ENCODE measurements around the gene FAM236B.
"Not testable (repeated sequence)": the region's sequence is repeated elsewhere in the genome, so short reads cannot be mapped to it uniquely, and the experiment has no call there.

Gene FAM236B

GRCh38 chrX:72782560-72782959 lies at the start of gene FAM236B:
FAM236B (minus strand) TSS chrX:72782660; CDS start chrX:72782560, 100 bp downstream.
- DNase-seq (ENCODE audit: low spot score), result not testable (repeated sequence)

- not testable (repeated sequence) for DNase-seq (ENCODE audit: low spot score)
Measured at GRCh38 chrX:72830701-72831100, 48.2 kb upstream of the FAM236B start.

DNA sequence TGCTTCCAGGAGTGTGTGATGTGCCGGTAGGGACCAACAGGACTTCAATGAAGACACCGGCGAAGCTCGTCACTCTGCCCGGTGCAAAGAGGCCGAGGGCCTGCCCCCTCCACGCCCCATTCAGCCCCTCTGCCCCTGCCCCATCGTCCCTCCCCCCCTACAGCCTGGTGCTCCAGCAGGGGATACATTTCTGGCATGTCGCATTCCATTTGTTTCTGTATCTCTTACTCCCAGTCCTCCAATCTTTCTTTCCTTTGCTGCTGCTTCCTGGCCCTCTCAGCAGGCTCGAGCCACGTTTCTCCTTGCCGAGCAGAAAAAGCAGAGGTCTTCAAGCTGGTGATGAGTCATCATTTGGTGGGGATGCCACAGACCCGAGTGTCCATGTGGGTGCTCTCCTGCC lies 25.6 kb upstream of the FAM236B start, which contains the start of gene FAM236D:
Gene FAM236D (minus strand): TSS at position 101 of the 400 bp plus-strand sequence. CDS start 100 bp downstream, at position 1.
- not testable (repeated sequence) for DNase-seq (ENCODE audit: low spot score)

DNA sequence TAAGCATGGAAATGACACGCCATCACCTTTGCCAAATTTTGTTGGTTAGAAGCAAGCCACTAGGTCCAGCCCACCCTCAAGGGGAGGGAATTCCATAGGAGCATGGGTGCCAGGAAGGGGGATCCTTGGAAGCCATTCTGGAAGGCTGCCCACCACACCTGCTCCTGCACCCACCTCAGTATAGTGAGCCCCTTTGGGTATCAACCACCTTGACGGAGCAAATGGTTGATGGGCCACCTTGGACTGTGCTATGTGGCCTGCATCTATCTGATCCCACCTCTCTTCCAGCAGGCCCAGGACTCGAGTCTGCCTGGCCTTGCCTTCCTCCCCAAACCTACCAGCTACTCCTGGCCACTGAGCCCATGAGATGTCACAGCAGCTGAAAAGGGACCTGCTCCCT lies 7.9 kb upstream of the FAM236B start:
- not testable (repeated sequence) for DNase-seq (ENCODE audit: low spot score)

DNA sequence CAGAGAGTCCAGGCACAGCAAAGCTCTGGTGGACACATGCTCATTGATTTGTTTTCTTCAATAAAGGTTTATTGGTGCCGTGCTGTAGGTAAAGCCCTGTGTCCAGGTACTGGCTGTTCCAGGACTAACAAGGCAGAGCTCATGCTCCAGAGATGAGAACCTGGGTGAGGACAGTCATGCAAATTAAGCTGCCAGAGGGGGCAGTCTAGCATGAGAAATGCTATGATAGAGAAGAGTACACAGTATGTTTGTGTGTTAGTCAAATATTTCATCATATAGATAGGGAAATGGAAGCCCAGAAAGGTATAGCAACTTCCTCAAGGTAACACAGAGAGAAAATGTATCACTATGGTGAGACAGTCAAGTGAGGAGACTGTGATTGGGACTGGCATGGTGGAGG lies 5.7 kb upstream of the FAM236B start:
- not testable (repeated sequence) for DNase-seq (ENCODE audit: low spot score)

- DNase-seq (ENCODE audit: low spot score), result not testable (repeated sequence)
Measured at GRCh38 chrX:72783964-72784363, 1.5 kb upstream of the FAM236B start.

DNA sequence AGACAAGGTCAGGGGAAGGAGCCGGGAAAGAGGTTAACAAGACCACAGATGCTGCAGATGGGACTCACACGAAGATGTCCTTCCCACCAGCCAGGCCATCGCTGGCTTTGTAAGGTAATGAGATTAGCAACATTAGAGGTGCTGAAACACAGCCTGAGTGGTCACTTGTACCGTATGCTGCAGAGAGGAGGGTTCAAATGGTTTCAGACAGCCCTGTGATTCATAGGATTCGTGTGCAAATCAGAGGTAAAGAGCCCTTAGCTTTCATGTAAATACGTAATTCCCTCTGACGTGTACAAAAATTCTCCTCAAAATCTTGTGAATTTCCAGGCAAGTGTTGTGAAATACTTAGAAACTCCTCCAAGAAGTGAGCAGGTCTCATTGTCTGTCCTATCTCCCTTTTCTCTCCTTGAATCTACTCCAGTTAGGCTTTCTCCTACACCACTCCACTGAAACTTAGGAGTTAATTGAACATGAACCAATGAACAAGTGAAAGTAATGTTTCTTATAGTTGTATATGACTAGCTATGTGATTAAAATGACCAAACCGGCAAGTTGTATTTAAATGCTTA lies 991 bp upstream of the FAM236B start:
- DNase-seq (ENCODE audit: low spot score), result not testable (repeated sequence)

DNA sequence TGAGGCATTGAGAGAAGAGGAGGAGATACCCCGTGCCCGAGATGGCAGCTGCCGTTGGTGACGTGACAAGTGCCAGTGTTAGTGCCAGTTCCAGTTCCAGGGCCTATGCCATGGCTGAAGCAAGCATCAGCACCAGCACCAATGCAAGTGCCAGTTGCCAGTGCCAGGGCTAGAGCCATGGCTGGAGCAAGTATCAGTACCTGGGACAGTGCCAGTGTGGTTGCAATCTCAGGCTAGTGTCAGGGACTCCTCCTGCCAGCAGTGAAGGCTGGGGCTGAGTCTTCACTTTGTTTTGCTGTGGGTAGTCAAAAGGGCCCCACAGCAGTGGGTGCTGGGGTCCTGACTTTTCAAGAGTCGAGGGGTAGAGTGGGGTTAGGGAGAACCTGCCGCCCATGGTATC lies 4.3 kb downstream of the FAM236B start:
- DNase-seq (ENCODE audit: low spot score), result not testable (repeated sequence)

DNA sequence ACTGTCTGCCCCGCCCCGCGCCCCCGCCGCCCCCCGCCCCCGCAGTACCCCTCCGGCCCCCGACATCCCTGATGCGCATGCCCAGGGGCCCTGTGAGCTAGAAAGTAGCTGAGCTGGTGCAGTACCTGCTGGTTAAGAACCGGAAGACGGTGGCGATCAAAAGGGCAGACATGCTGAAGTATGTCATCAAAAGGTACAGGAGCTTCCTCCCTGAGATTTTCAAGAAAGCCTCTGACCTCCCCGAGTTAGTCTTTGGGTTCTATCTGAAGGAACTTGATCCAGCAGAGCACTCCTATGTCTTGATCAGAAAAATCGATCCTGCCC lies 5.0 kb downstream of the FAM236B start:
- not testable (repeated sequence) for DNase-seq (ENCODE audit: low spot score)

DNA sequence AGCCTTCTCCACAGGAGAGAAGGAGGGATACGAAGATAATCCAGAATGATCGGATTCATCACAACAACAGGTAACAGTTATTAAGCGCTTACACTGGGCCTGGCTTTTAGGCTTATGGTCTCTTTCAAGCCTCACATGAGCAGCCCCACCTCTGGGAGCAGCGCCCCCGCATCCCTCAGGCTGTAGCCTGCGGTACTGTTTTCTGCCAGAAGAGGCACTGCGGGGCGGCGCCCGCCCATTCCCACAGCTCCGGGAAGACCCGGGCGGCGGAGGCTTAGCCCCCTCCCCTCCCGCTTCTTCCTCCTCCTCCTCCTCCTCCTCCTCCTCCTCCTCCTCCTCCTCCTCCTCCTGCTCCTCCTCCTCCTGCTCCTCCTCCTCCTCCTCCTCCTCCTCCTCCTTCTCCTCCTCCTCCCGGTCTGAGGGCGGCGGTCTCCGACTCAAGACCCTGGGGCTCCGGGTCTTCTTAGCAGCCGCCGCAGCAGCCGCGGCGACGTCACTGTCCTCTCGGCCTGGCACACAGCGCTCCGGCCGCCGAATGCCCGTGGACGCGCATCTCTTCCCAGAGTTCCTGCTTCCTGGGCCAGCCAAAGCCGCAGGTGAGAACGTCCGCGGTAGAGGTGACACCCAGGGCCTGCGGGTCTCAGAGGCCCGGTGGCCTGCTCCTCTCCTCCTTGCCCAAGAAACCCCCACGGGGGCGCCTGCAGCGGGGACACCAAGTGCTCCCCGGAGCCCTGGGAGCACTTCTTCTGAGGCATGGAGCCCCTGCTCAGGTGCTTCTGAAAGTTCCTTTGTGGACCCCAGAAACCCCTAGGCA lies 5.6 kb downstream of the FAM236B start, which contains the start of gene DMRTC1B:
Gene DMRTC1B (plus strand): TSS at position 238 of the 814 bp plus-strand sequence. CDS start 68,246 bp downstream, outside the sequence.
- DNase-seq (ENCODE audit: low spot score), result not testable (repeated sequence)

DNA sequence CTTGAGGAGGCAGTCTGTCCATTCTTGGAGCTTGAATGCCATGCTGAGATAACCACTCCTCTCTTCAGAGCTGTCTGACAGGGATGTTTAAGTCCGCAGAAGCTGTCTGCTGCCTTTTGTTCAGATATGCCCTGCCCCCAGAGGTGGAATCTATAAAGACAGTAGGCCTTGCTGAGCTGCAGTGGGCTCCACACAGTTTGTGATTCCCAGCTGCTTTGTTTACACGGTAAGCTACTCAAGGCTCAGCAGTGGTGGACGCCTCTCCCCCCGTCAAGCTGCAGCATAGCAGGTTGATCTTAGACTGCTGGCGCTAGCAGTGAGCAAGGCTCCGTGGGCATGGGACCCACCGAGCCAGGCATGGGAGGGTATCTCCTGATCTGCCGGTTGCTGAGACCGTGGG lies 22.0 kb downstream of the FAM236B start:
- DNase-seq (ENCODE audit: low spot score), result not testable (repeated sequence)

DNA sequence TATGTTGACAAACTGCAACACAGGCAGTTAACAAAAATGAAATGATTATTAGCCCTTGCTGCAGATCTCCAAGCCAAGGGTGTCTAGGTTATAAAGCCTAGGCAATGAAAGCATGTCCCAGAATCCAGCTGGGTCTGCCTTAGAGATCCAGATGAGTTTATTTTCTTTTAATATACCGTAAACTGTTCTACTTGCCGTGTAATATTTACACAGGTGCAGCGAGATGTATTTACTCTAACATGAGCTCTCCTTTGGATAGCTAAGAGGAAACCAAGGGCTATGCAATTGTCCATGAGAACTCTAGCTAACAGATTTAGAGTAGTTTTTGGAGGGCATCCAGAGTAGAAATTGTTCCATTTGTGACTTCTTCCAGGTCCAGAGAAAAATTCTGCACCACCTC lies 33.9 kb downstream of the FAM236B start:
- DNase-seq (ENCODE audit: low spot score), result not testable (repeated sequence)

- DNase-seq (ENCODE audit: low spot score), result not testable (repeated sequence)
Measured at GRCh38 chrX:72745546-72745945, 36.9 kb downstream of the FAM236B start.

GRCh38 chrX:72735561-72735960 lies 46.9 kb downstream of the FAM236B start:
- DNase-seq (ENCODE audit: low spot score), result no peak

GRCh38 chrX:72733636-72734035 lies 48.8 kb downstream of the FAM236B start:
- not testable (repeated sequence) for DNase-seq (ENCODE audit: low spot score)
